ENCODE results near the gene RASL10B.
"Not testable (repeated sequence)": the region's sequence is repeated elsewhere in the genome, so short reads cannot be mapped to it uniquely, and the experiment has no call there.

DNA sequence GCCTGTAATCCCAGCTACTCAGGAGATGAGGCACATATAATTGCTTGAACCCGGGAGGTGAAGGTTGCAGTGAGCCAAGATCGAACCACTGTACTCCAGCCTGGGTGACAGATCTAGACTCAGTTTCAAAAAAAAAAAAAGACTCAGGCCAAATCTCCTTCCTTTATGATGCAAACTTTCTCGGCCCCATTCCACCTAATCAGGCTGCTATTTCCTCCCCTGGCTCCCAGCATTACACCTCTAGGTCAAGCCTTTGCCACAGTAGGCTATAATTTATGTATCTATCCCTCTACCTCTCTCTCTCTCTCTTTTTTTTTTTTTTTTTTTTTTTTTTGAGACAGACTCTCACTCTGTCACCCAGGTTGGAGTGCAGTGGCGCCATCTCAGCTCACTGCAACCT is 20.1 kb downstream of the RASL10B start:
- TF ChIP-seq FOXA1 (IDR thresholded peaks at IDR 0.05); SP1 (IDR thresholded peaks at IDR 0.05); HDGF (IDR thresholded peaks at IDR 0.05; ENCODE audit: borderline replicate concordance): not testable (repeated sequence)
- TF ChIP-seq, protein P1, sequence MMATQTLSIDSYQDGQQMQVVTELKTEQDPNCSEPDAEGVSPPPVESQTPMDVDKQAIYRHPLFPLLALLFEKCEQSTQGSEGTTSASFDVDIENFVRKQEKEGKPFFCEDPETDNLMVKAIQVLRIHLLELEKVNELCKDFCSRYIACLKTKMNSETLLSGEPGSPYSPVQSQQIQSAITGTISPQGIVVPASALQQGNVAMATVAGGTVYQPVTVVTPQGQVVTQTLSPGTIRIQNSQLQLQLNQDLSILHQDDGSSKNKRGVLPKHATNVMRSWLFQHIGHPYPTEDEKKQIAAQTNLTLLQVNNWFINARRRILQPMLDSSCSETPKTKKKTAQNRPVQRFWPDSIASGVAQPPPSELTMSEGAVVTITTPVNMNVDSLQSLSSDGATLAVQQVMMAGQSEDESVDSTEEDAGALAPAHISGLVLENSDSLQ (IDR thresholded peaks at IDR 0.05) = not testable (repeated sequence)
